Adrenal gland (tissue), 5 donors: ENCODE results near the gene TMEM259.

Source experiments
- CTCF ChIP-seq, 6 experiments: fragments of 450-650 bp in 4 of 6; fragments of 200-600 bp in 2 of 6; sonication (generic) in 1 of 6; IDR thresholded peaks; 1 replicate in 5 of 6; 2 replicates in 1 of 6; pipeline versions ENCODE4 v1.5.1 to v1.8.0; 2016 to 2021; ENCODE audit warnings: antibody characterized with exemption in 6 of 6, mild to moderate bottlenecking in 2 of 6, moderate library complexity in 1 of 6
- POLR2A ChIP-seq, 2 donors: fragments of 450-650 bp; IDR thresholded peaks; one replicate each; pipeline ENCODE4 v1.6.1; 2017; ENCODE audit warnings: antibody characterized with exemption in 2 of 2, mild to moderate bottlenecking in 2 of 2, moderate library complexity in 1 of 2
- donor health status: DM: no; HTN: no; CAD: no.

GRCh38 chr19:1010586-1011510, 10.1 kb downstream of the TMEM259 start:
- TF ChIP-seq POLR2A (IDR thresholded peaks at IDR 0.05) (no peak), CTCF (IDR thresholded peaks at IDR 0.05) (no peak)
